ENCODE measurements around the gene PCGF1. TPM values are rescaled to one million over a fixed set of nuclear protein-coding genes. Genes with fewer than 3 reads are reported as not detected.

PCGF1 gene
- total RNA-seq, 2 experiments from 2014 or later, result 9.9 to 15.9 TPM

- H3K4me1 ChIP-seq (ENCODE audit: insufficient read depth, low read length, poor library complexity, severe bottlenecking), result peaks cover 27% of the 10 kb centered on the region
- H3K9me3 ChIP-seq (ENCODE audit: low read length), result no peaks in the 10 kb centered on the region
- ChIA-PET POLR2A (interaction anchor here (0.9 to 1.2 kb wide), 3 partner anchors 13 to 59 kb away, joined by 3 to 4 read pairs (median 3); partner anchors contain the start of gene MRPL53), CTCF (ENCODE audit: unreplicated experiment) (interaction anchor here (0.8 to 3.6 kb wide), 3 partner anchors 25 to 53 kb away, joined by 3 to 18 read pairs (median 4); partner anchors contain the start of genes CCDC142, PCGF1 and TTC31)
- DNase-seq (ENCODE audit: low spot score), result peak; percentile 61
- BruUV-seq (replicated peaks), result no TSS peak
- H3K36me3 ChIP-seq (ENCODE audit: insufficient read depth, low read length), result peaks cover 47% of the 10 kb centered on the region
- intact Hi-C loops (cut with micrococcal nuclease; ENCODE audit: unreplicated experiment), result no loop called here
- peaks cover 31% of the 10 kb centered on the region for H3K79me2 ChIP-seq (ENCODE audit: insufficient read depth, low read depth, low read length)
- no peak overlapping the region for H3K27ac ChIP-seq (ENCODE audit: low read depth, low read length, poor library complexity, severe bottlenecking)
- H2AFZ ChIP-seq (ENCODE audit: low read length), result no peak overlapping the region
- H3K4me2 ChIP-seq (ENCODE audit: low read length), result peak overlapping the region; percentile 85; the same call in 1 of the 2 replicates
- H4K20me1 ChIP-seq (ENCODE audit: insufficient read depth, low read length), result peaks cover 5% of the 10 kb centered on the region; the same call in 1 of the 2 replicates
- TF ChIP-seq EZH2phosphoT487 (IDR thresholded peaks at IDR 0.05; ENCODE audit: borderline replicate concordance, low read depth, low read length) (no peak), CTCF (conservative IDR thresholded peaks at IDR 0.05; ENCODE audit: low read length) (peak; percentile 77)
- H3K9me2 ChIP-seq (ENCODE audit: insufficient read depth, low read length), result no peaks in the 10 kb centered on the region
- H3K4me3 ChIP-seq (ENCODE audit: low read depth, low read length, poor library complexity, severe bottlenecking), result no peak overlapping the region
Measured at GRCh38 chr2:74532222-74532621, 24.7 kb upstream of the PCGF1 start.

GRCh38 chr2:74531666-74532065 lies 24.2 kb upstream of the PCGF1 start:
- Histone ChIP-seq H3K9me2 (ENCODE audit: insufficient read depth, low read length) (no peaks in the 10 kb centered on the region), H3K79me2 (ENCODE audit: insufficient read depth, low read depth, low read length) (peaks cover 37% of the 10 kb centered on the region), H3K4me3 (ENCODE audit: low read depth, low read length, poor library complexity, severe bottlenecking) (peak overlapping the region; percentile 98), H4K20me1 (ENCODE audit: insufficient read depth, low read length) (peaks cover 5% of the 10 kb centered on the region; the same call in 1 of the 2 replicates), H3K4me2 (ENCODE audit: low read length) (peak overlapping the region; percentile 85), H3K9me3 (ENCODE audit: low read length) (no peaks in the 10 kb centered on the region), H3K27ac (ENCODE audit: low read depth, low read length, poor library complexity, severe bottlenecking) (no peak overlapping the region), H3K4me1 (ENCODE audit: insufficient read depth, low read length, poor library complexity, severe bottlenecking) (peaks cover 29% of the 10 kb centered on the region), H2AFZ (ENCODE audit: low read length) (no peak overlapping the region), H3K36me3 (ENCODE audit: insufficient read depth, low read length) (peaks cover 53% of the 10 kb centered on the region)
- BruUV-seq (replicated peaks), result no TSS peak
- DNase-seq (ENCODE audit: low spot score), result no peak
- CTCF ChIA-PET (ENCODE audit: unreplicated experiment), result interaction anchor here (0.5 to 3.6 kb wide), 5 partner anchors 24 to 56 kb away, joined by 3 to 18 read pairs (median 4); partner anchors contain the start of genes CCDC142, PCGF1 and TTC31
- intact Hi-C loops (cut with micrococcal nuclease; ENCODE audit: unreplicated experiment), result no loop called here
- POLR2A ChIA-PET, result interaction anchor here (0.9 to 1.2 kb wide), 4 partner anchors 13 to 59 kb away, joined by 3 to 6 read pairs (median 4); partner anchors contain the start of gene MRPL53
- TF ChIP-seq CTCF (conservative IDR thresholded peaks at IDR 0.05; ENCODE audit: low read length) (no peak), EZH2phosphoT487 (IDR thresholded peaks at IDR 0.05; ENCODE audit: borderline replicate concordance, low read depth, low read length) (no peak)
